Stimulated activated CD4-positive, alpha-beta T cell treated with anti-CD3 and anti-CD28 coated beads, Interleukin-2, amount 100 ng/mL, for 24 hours (primary cell): Measurements from ENCODE around the gene LRRC8A.

ENCODE experiments used
- DNase-seq, 2 donors: peaks; one replicate each; pipeline ENCODE4 v3.0.0-alpha.2; 2020

The LRRC8A gene

DNA sequence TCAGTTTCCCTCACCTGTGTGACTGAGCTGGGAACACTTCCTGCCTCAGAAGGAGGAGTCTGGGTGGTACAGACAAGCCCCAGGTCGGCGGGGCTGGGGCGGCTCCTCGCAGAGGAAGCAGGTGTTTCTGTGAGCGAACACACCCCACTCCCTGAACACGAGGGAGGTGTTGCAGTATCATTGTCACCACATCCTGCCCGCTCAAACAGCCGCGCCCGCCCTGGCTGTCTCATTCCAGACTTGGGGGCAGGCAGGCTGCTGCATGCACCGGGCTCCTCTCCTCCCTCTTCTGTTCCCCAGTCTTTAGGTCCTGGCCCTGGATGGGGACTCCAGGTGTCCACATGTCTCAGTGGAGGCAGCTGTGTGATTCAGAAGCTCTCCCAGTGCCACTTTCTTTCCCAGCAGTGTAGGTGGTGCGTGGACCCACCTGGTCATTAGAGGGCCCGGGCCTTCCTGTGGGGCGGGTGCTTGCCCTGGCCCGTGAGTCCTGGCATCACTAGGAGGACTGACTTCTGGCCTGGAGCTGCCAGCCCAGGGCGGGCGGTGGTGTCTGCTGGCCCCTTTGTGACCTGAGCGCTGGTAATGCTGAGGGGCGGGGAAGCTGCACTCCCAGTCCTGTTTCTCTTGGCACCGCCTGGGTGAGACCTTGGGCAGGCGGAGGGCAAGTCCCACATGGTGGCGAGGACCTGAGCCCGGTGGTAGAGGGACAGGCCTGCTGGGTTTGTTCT is 20.6 kb downstream of the LRRC8A start:
- peak; percentile 80 to 86 for DNase-seq

DNA sequence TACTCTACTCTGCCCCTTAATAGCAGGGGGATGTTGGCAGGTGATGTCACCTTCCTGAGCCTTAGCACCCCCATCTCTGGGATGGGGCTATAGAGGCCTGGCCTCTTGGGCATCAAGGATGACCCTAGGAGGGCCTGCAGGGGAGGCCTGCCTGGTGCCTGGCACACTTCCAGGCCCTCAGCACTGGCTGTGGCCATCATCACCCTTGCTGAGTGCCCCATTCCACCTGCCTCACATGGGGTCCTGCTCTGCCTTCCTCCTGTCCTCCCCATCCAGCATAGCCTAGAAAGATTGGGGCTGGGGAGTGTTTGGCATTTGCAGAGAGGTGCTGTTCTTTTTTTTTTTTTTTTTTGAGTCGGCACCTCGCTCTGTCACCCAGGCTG is 21.1 kb downstream of the LRRC8A start:
- no peak for DNase-seq

DNA sequence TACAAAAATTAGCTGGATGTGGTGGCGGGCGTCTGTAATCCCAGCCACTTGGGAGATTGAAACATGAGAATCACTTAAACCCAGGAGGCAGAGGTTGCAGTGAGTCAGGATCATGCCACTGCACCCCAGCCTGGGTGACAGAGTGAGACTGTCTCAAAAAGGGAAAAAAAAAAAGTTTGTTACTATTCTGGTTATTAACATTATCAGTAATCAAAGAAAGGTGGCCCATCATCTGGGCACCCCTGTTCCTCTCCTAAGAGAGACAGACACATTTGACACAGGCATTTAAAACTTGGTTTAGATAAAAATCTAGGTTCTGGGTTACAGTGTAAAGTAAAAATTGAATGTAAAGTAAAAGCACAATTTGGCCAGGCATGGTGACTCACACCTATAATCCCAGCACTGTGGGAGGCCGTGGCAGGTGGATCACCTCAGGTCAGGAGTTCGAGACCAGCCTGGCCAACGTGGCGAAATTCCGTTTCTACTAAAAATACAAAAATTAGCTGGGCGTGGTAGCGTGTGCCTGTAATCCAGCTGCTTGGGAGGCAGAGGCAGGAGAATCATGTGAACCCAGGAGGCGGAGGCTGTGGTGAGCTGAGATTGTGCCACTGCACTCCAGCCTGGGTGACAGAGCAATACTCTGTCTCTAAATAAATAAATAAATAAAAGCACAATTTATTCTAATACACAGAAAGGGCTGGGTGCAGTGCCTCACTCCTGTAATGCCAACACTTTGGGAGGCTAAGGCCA is 22.1 kb downstream of the LRRC8A start:
- DNase-seq = peak in 1 of 2 donors; percentile 23

DNA sequence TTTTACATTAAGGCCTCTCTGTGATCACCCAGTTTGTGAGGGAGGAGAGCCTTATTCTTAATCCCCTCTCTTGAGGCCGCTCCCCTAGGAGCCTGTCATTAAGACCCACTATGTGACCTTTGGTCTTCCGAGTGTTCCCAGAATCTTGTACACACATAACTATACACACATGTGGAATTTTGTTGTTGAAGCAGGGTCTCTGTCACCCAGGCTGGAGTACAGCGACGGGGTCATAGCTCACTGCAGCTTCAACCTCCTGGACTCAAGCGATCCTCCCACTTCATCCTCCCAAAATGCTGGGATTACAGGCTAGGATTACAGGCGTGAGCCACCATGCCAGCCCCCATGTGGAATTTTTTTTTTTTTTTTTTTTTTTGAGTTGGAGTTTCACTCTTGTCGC is 24.0 kb downstream of the LRRC8A start:
- DNase-seq = no peak

DNA sequence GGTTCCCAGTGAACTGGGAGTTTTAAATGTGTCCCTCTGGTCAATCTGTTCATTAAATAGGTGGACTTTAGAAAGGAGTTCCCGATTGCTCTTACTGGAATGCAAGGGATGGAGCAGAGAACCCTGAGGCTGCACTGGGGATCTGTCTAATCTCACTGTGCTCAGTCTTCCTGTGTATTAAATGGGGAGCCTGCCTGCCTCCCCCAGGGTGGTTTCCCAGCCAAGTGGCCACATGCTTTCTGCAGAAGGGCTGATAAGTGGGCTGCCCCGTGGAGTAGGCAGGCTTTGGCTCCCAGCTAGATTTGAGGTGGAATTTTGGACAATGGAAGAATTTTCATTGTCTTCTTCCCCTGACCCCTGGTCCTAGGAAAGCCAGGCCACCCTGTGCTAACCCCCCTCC is 24.8 kb downstream of the LRRC8A start:
- DNase-seq = no peak

DNA sequence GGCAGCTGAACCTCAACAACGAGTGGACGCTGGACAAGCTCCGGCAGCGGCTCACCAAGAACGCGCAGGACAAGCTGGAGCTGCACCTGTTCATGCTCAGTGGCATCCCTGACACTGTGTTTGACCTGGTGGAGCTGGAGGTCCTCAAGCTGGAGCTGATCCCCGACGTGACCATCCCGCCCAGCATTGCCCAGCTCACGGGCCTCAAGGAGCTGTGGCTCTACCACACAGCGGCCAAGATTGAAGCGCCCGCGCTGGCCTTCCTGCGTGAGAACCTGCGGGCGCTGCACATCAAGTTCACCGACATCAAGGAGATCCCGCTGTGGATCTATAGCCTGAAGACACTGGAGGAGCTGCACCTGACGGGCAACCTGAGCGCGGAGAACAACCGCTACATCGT is 26.4 kb downstream of the LRRC8A start:
- DNase-seq = no peak

DNA sequence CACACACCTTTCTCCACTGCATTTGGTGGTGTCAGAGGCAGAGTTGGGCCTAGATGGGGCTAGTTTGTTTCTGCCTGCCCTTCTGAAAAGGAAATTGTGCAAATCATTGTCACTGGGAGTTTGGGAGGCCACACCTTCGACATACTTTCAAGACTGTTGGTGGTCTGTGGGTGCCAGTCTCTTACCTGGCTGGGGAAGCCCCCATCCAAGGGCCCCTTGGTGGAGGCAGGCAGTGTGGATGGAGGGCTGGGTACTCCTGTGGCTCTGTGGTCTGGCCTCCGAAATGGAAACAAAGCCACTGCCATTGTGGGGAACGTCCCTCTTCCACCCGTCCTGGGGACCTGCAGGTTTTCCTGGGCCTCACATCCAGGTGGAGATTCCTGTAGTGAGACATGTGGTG is 27.9 kb downstream of the LRRC8A start:
- no peak for DNase-seq

DNA sequence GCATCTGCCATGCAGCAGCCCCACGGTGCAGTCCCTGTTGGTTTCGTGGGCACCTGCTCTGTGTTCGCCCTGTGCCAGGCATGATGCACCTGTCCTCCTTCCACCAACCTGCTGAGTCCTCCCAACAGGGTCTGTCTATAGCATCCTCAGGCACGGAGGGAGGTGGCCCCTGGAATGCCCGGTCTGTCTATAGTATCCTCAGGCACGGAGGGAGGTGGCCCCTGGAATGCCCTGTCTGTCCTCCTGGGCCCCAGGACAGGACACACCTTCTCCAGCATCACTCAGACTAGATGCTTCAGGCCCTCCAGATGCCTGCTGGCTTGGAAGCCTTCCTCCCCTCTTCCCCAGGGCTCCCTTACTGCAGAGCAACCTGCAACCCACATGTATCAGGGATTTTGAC is 29.0 kb downstream of the LRRC8A start:
- no peak for DNase-seq

DNA sequence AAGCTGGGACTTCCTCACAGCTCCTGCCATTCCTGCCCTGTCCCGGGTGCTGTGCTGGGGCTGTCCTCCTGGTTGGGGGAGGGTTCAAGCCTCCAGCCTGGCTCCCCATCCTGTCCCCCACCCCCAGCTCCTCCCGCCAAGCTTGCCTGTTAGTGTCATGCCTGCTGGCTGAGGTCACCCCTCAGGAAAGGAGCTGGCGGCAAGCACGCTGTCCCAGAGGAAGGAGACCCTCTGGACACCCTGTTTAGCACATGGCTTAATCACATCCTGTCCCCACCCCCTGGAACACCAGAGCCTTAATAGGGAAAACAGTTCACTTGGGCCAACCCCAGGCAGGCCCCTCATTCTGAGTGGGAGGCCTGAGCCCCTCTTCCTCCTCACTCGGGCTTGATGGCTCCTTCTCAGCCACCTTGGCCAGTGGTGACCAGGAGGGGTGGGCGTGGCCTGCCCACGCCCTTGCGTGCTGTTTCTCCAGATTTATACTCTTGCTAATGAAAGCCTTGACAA is 29.6 kb downstream of the LRRC8A start:
- DNase-seq = no peak

DNA sequence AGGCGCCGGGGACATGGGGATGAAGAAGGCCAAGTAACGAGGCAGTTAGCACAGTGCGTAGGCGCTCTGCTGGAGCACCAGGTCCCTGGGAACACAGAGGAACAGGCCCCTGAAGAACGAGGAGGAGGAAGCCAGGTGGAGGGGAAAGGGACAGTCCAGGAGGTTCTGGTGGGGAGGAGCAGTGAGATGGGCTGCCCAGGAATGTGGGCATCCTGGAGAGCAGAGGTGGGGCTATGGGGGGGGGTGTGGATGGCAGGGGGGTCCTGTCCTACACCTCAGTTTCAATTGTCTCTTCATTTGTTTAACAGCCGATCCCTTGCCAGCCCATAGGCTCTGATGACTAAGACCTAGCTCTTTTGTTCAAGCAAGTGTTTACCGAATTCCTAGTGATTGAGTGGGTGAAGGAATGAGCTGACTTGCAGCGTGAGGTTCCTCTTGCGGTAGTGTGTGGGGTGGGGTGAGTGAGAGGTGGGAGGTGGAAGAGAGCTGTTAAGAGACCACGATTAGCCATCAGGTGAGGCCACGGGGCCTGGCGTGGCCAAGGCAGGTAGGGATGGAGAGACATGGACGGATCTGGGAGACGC is 30.4 kb downstream of the LRRC8A start:
- peak in 1 of 2 donors; percentile 28 for DNase-seq

DNA sequence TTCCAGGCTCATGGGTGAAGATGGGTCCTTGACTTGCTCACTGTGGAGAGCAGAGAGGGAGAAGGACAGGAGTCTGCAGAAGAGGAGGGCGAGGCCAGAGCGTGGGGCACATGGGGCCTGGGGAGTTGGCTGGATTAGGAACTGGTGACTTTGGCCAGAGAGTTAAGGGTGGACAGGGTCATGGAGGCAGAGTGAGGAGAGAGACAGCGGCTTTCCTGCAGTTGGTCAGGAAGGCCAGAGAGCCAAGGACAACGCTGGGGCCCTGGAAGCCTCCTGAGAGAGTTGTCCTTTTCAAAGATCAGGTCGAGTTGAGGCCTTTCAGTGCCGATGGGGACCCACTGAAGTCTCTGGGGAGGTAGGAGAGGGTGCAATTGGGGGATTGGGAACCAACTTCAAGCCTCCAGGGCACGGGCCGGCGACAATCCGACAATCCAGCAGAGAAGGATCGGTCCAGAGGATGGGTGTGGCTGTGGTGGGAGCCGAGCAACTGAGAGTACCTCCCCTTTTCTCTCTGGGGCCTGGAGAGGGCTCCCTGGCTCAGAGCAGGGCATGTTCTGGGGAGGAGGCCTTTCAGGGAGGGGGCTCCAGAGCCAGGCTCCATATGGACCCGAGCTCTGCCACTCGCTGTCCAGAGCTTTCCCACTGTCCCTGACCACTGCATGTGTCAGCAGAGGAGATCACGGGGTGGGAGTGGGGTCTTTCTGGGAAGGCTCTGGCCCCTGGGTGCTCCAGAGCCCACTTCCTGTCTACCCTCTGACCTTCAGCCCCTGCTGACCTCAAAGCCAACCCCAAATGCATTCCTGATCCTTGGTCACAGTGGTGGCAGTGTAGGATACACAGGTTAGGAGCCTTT is 31.3 kb downstream of the LRRC8A start:
- no peak for DNase-seq

DNA sequence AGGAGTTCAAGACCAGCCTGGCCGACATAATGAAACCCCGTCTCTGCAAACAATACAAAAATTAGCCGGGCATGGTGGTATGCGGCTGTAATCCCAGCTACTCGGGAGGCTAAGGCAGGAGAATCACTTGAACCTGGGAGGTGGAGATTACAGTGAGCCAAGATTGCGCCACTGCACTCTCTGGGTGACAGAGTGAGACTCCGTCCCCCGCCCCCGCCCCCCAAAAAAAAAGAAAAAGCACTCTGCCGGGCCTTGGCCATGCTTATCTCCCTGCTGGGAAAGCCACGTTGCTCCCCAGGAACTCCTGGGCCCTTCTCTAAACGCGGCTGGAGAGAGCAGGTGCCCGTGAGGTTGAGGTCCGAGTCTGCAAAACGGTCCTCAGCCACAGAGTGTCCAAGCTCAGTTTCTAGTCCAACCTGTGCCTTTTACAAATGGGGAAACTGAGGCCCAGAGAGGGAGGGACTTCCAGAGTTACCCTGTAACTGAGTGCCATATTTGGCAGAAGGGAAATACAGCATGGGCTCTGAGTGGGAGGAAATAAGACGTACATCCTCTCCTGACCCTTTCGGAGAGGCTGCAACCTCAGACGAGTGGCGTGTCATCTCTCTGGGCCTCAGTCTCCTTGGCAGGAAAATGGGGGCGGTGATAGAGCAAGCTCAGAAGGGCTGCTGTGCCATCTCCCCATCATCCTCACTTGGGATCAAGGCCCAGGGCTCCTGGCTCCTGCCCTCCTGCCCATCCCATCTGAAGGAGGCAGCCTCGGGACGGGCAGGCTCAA is 32.3 kb downstream of the LRRC8A start:
- DNase-seq = no peak

DNA sequence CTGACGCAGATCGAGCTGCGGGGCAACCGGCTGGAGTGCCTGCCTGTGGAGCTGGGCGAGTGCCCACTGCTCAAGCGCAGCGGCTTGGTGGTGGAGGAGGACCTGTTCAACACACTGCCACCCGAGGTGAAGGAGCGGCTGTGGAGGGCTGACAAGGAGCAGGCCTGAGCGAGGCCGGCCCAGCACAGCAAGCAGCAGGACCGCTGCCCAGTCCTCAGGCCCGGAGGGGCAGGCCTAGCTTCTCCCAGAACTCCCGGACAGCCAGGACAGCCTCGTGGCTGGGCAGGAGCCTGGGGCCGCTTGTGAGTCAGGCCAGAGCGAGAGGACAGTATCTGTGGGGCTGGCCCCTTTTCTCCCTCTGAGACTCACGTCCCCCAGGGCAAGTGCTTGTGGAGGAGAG is 34.3 kb downstream of the LRRC8A start:
- no peak for DNase-seq

DNA sequence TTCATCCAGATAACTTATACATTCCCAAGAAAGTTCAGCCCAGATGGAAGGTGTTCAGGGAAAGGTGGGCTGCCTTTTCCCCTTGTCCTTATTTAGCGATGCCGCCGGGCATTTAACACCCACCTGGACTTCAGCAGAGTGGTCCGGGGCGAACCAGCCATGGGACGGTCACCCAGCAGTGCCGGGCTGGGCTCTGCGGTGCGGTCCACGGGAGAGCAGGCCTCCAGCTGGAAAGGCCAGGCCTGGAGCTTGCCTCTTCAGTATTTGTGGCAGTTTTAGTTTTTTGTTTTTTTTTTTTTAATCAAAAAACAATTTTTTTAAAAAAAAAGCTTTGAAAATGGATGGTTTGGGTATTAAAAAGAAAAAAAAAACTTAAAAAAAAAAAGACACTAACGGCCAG is 34.8 kb downstream of the LRRC8A start:
- DNase-seq = no peak

DNA sequence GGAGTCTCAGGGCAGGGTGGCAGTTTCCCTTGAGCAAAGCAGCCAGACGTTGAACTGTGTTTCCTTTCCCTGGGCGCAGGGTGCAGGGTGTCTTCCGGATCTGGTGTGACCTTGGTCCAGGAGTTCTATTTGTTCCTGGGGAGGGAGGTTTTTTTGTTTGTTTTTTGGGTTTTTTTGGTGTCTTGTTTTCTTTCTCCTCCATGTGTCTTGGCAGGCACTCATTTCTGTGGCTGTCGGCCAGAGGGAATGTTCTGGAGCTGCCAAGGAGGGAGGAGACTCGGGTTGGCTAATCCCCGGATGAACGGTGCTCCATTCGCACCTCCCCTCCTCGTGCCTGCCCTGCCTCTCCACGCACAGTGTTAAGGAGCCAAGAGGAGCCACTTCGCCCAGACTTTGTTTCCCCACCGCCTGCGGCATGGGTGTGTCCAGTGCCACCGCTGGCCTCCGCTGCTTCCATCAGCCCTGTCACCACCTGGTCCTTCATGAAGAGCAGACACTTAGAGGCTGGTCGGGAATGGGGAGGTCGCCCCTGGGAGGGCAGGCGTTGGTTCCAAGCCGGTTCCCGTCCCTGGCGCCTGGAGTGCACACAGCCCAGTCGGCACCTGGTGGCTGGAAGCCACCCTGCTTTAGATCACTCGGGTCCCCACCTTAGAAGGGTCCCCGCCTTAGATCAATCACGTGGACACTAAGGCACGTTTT is 35.4 kb downstream of the LRRC8A start:
- no peak for DNase-seq

DNA sequence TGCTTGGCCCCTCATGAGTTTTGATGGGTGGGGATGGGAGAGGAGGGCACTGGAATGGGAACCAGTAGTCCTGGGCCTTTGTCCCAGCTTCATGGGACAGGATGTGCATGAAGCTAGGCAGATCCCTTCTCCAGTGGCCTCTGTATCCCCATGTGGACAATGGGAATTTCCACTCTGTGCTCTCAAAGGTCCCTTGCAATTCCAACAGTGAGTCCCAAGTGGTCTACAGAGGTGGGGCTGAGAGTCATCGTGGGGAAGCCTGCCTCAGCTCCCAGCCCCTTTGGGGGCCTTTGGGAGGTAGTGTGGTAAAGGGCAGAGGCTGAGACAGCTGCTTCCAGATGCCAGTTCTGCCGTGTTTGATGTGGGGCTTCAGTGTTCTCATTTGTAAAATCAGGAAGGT is 37.0 kb downstream of the LRRC8A start:
- DNase-seq = no peak

DNA sequence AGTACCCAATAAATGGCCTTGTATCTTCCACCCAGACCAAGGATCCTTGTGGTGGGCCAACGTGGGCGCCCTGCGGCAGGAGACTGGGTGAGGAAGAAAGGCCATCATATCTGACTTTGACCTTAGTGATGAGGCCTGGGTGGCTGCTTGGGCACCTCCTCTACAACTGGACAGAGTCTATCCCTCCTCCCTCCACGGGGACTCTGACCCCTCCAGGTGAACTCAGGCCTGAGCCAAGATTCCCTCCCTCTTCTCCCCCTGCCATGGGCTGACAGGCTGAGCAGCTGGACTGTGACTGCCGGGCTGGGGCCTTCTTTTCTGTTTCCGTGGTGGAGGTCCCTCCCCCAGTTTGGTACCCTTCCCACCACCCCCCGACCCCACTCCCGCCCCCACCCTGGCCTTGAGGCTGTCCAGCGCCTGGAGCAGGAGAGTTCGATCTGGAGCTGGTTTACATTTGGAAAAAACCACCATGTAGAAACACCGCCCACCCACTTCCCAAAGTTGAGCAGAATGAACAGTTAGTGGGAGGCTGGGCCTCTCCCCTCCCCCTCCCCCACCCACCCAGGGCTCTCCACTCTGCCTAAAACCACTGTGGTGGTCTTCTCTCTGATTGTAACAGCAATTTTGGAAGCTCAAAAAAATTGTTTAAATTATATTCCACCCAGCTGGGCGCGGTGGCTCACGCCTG is 37.6 kb downstream of the LRRC8A start:
- DNase-seq = no peak

DNA sequence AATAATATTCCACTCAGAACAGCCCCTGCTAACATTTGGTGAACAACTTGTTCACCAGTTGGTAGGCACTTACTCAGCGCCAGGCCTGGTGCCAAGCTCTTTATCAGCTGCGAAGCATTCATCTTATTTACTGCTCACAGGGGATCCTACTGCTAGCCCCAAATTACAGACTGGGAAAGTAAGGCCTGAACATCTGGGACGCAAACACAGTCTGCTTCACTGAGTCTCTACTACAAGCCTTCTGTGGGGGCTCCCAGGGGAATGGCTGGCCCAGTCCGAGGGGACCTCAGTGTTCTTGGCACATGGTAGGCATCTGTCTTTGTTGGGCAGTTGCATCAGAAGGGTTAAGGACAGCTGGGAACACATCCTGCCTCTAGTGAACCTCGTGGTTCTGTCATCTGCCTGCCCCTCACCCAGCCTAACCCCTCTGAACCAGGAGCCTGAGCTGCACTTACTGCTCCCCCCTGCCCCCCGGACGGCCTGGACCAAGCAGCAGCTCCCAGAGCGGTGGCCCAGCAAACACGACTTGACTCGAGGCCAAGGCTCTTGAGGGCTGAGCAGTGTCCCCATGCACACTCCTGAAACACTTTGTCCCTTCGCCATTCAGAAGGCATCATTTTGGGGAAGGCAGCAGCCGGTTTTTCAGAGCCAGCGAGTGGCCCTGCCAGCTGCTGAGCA is 38.6 kb downstream of the LRRC8A start, which contains the start of gene PHYHD1:
Gene PHYHD1 (plus strand): TSS at position 602 of the 678 bp plus-strand sequence. CDS start 1,342 bp downstream, outside the sequence.
- no peak for DNase-seq

DNA sequence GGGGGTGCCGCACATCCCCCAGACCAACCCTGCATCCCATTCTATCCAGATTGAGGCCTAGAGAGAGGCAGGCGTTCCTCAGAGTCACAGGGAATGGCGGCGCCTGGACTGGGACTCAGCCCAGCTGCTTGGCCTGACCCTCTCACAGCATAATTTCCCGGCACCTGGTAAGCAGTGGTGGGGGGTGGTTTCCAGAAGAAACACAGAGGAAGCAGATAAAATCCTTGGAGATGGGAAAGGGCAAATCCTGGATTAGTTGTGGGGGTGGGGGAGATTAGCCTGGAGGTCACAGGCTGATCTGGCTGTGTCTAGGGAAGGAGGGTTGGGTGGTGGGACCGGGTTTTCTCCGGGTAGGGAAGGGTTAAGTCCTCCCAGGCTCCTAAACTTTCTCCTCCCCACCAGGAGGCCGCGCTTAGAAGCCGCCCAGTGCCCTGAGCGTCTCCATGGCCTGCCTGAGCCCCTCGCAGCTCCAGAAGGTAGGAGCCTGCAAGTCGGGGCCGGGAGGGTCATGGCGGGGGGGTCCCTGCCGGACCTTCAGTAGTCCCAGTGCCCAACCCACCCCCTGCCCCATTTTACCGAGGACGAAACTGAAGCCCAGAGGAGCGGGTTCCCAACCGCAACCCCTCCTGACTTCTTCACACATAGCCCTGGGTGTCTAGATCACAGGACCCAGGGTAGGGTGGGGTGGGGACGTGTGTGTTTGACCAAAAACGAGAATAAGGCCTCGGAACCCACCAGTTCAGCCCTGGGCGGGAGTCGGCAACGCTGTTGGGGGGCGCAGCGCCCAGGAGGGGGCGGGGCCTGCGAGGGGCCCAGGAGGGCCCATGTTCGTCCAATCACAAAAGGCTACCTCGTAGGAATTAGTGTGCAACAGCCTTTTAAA is 40.2 kb downstream of the LRRC8A start:
- DNase-seq = no peak
